ENCODE measurements around the gene TOGARAM1.

DNA sequence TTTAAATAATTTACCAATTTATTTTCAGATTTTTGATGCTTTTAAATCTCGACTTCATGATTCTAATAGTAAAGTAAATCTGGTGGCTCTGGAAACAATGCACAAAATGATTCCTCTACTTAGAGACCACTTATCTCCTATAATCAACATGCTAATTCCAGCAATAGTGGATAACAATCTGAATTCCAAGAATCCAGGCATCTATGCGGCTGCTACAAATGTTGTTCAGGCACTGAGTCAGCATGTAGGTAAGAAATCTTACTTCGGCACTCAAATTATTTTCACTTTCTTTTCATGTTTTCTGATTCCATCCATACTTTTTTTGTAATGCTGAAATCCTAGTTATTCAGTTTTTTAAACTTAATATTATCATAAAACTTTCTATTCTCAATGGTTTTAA lies 106.4 kb downstream of the TOGARAM1 start:
- TF ChIP-seq, protein P1, sequence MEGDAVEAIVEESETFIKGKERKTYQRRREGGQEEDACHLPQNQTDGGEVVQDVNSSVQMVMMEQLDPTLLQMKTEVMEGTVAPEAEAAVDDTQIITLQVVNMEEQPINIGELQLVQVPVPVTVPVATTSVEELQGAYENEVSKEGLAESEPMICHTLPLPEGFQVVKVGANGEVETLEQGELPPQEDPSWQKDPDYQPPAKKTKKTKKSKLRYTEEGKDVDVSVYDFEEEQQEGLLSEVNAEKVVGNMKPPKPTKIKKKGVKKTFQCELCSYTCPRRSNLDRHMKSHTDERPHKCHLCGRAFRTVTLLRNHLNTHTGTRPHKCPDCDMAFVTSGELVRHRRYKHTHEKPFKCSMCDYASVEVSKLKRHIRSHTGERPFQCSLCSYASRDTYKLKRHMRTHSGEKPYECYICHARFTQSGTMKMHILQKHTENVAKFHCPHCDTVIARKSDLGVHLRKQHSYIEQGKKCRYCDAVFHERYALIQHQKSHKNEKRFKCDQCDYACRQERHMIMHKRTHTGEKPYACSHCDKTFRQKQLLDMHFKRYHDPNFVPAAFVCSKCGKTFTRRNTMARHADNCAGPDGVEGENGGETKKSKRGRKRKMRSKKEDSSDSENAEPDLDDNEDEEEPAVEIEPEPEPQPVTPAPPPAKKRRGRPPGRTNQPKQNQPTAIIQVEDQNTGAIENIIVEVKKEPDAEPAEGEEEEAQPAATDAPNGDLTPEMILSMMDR (conservative IDR thresholded peaks at IDR 0.05 in 1 of 2, IDR thresholded peaks at IDR 0.05 in 1 of 2; ENCODE audit: extremely low read depth in 1 of 2, insufficient read depth in 1 of 2, low read depth in 1 of 2, low read length in 2 of 2), result no peak
- no peak for TF ChIP-seq EZH2 (IDR thresholded peaks at IDR 0.05; ENCODE audit: borderline replicate concordance, low read length)
